SU-DHL-6 (cell line): ENCODE results near the gene ESPN.

Experiments
- H2AFZ ChIP-seq: fragments of 200-600 bp; sonication (generic); 2 replicates; pipeline ENCODE4 v1.6.1; 2014; ENCODE audit warnings: low read depth, mild to moderate bottlenecking, moderate library complexity, mixed read lengths, antibody characterized with exemption, low read length; ENCODE audit not compliant: severe bottlenecking
- H3F3A ChIP-seq: fragments of 200-600 bp; shearing (Covaris generic); 2 replicates; pipeline ENCODE4 v1.6.0; 2016; ENCODE audit warnings: antibody characterized with exemption, mild to moderate bottlenecking; ENCODE audit not compliant: insufficient read depth
- H3K27ac ChIP-seq: fragments of 200-600 bp; sonication (generic); 2 replicates; pipeline ENCODE4 v1.5.1; 2016; ENCODE audit warnings: low read depth, mild to moderate bottlenecking, low read length, moderate library complexity, mixed read lengths
- H3K27me3 ChIP-seq: fragments of 200-600 bp; sonication (generic), shearing (Covaris generic); 2 replicates; pipeline ENCODE4 v1.6.0; 2014; ENCODE audit warnings: mild to moderate bottlenecking, low read length
- H3K36me3 ChIP-seq: fragments of 200-600 bp; sonication (generic); 2 replicates; pipeline ENCODE4 v1.6.1; 2014; ENCODE audit warnings: mild to moderate bottlenecking, low read length, mixed read lengths
- H3K4me2 ChIP-seq: fragments of 300-600, 200-600 bp; shearing (Covaris generic), sonication (generic); 2 replicates; pipeline ENCODE4 v1.6.0; 2014; ENCODE audit warnings: low read length, low read depth, mild to moderate bottlenecking; ENCODE audit not compliant: poor library complexity, severe bottlenecking
- H3K4me3 ChIP-seq: fragments of 200-600 bp; sonication (generic); 2 replicates; pipeline ENCODE4 v1.5.1; 2014; ENCODE audit warnings: antibody characterized with exemption, low read length, mild to moderate bottlenecking, mixed read lengths; ENCODE audit not compliant: insufficient read depth, poor library complexity, severe bottlenecking
- H3K79me2 ChIP-seq: fragments of 200-600 bp; sonication (generic); 2 replicates; pipeline ENCODE4 v1.6.1; 2014; ENCODE audit warnings: mild to moderate bottlenecking, low read length, moderate library complexity; ENCODE audit not compliant: insufficient read depth
- H3K9ac ChIP-seq: fragments of 200-600 bp; sonication (generic); 2 replicates; pipeline ENCODE4 v1.7.0; 2014; ENCODE audit warnings: mild to moderate bottlenecking, low read length
- H3K9me2 ChIP-seq: fragments of 200-600 bp; sonication (generic); replicated peaks from 2 replicates; pipeline ENCODE4 v1.6.1; 2014; ENCODE audit warnings: low read length; ENCODE audit not compliant: insufficient read depth
- H3K9me3 ChIP-seq: fragments of 200-600 bp; sonication (generic); 2 replicates; pipeline ENCODE4 v1.6.1; 2014; ENCODE audit warnings: low read length, mixed read lengths; ENCODE audit not compliant: insufficient read depth
- H4K20me1 ChIP-seq: fragments of 200-600 bp; sonication (generic); 2 replicates; pipeline ENCODE4 v1.6.1; 2014; ENCODE audit warnings: low read depth, mild to moderate bottlenecking, antibody characterized with exemption, low read length, moderate library complexity, mixed read lengths
- CTCF ChIP-seq: fragments of 200-600 bp; sonication (generic); IDR thresholded peaks from one replicate; pipeline ENCODE4 v1.5.1; 2017; ENCODE audit warnings: antibody characterized with exemption, mild to moderate bottlenecking, low read length, moderate library complexity; ENCODE audit not compliant: insufficient read depth, poor library complexity, severe bottlenecking
- EZH2phosphoT487 ChIP-seq: fragments of 200-600 bp; sonication (generic), shearing (Covaris generic); conservative IDR thresholded peaks from 2 replicates; pipeline ENCODE4 v1.6.1; 2018; ENCODE audit warnings: mild to moderate bottlenecking, antibody characterized with exemption, low read length, moderate library complexity, mixed read lengths

ESPN gene

GRCh38 chr1:6464514-6464836 lies 39.9 kb downstream of the ESPN start:
- H3K27me3 ChIP-seq = no peaks in the 10 kb centered on the region
- H3F3A ChIP-seq = no peaks in the 10 kb centered on the region
- H3K27ac ChIP-seq = no peak overlapping the region
- H3K9me3 ChIP-seq = no peaks in the 10 kb centered on the region
- H3K36me3 ChIP-seq = no peaks in the 10 kb centered on the region
- H3K9me2 ChIP-seq = no peaks in the 10 kb centered on the region
- no peak for TF ChIP-seq CTCF
- TF ChIP-seq EZH2phosphoT487 = no peak
- H2AFZ ChIP-seq = no peak overlapping the region
- no peaks in the 10 kb centered on the region for H3K79me2 ChIP-seq
- H3K9ac ChIP-seq = no peak overlapping the region
- H3K4me3 ChIP-seq = no peak overlapping the region
- no peak overlapping the region for H3K4me2 ChIP-seq
- no peaks in the 10 kb centered on the region for H4K20me1 ChIP-seq

GRCh38 chr1:6464915-6465314 lies 40.3 kb downstream of the ESPN start:
- no peak overlapping the region for H3K27ac ChIP-seq
- H3K4me3 ChIP-seq = no peak overlapping the region
- no peaks in the 10 kb centered on the region for H3K27me3 ChIP-seq
- H3K4me2 ChIP-seq = no peak overlapping the region
- H3K79me2 ChIP-seq = no peaks in the 10 kb centered on the region
- H4K20me1 ChIP-seq = no peaks in the 10 kb centered on the region
- no peaks in the 10 kb centered on the region for H3K36me3 ChIP-seq
- no peak overlapping the region for H3K9ac ChIP-seq
- no peaks in the 10 kb centered on the region for H3K9me3 ChIP-seq
- H3K9me2 ChIP-seq = no peaks in the 10 kb centered on the region
- TF ChIP-seq CTCF = no peak
- TF ChIP-seq EZH2phosphoT487 = no peak
- H3F3A ChIP-seq = no peaks in the 10 kb centered on the region
- H2AFZ ChIP-seq = no peak overlapping the region

- no peaks in the 10 kb centered on the region for H4K20me1 ChIP-seq
- no peak overlapping the region for H3K4me2 ChIP-seq
- no peaks in the 10 kb centered on the region for H3K27me3 ChIP-seq
- TF ChIP-seq EZH2phosphoT487 = no peak
- no peak for TF ChIP-seq CTCF
- H3K4me3 ChIP-seq = no peak overlapping the region
- no peak overlapping the region for H3K27ac ChIP-seq
- H3K79me2 ChIP-seq = no peaks in the 10 kb centered on the region
- no peaks in the 10 kb centered on the region for H3F3A ChIP-seq
- no peaks in the 10 kb centered on the region for H3K9me2 ChIP-seq
- no peak overlapping the region for H3K9ac ChIP-seq
- H2AFZ ChIP-seq = no peak overlapping the region
- H3K9me3 ChIP-seq = no peaks in the 10 kb centered on the region
- no peaks in the 10 kb centered on the region for H3K36me3 ChIP-seq
Observed at GRCh38 chr1:6465461-6466005, 41.0 kb downstream of the ESPN start.

- Histone ChIP-seq H3K27ac (no peak within 1 kb of the TSS), H3K4me2 (no peak within 1 kb of the TSS), H3K9ac (no peak within 1 kb of the TSS), H3K9me2 (no peaks in the 10 kb centered on the region), H3K4me3 (no peak within 1 kb of the TSS), H3K27me3 (no peaks in the 10 kb centered on the region), H3F3A (no peaks in the 10 kb centered on the region), H3K79me2 (no peaks in the 10 kb centered on the region), H4K20me1 (no peaks in the 10 kb centered on the region), H3K9me3 (no peaks in the 10 kb centered on the region), H3K36me3 (no peaks in the 10 kb centered on the region), H2AFZ (no peak within 1 kb of the TSS)
- TF ChIP-seq CTCF = no peak
- TF ChIP-seq EZH2phosphoT487 = no peak
Observed at GRCh38 chr1:6466023-6466422, 41.4 kb downstream of the ESPN start, which contains the start of gene TNFRSF25. TSS of gene TNFRSF25 (minus strand) at chr1:6466173. CDS start at chr1:6466107, 66 bp downstream.
